Liver (tissue), 9 donors: ENCODE measurements around the gene DAND5. TPM values are rescaled to one million over a fixed set of nuclear protein-coding genes. Genes with fewer than 3 reads are reported as not detected.

Experiments used
- DNase-seq: peaks from one replicate; pipeline ENCODE4 v3.0.0-alpha.2; 2017; ENCODE audit warnings: low spot score
- H3K27ac ChIP-seq, 2 donors: one replicate each; pipeline ENCODE4 v1.7.0; 2013; ENCODE audit warnings: inconsistent platforms in 2 of 2, low read length in 2 of 2, control low read depth in 1 of 2, low read depth in 1 of 2, mild to moderate bottlenecking in 1 of 2
- H3K27me3 ChIP-seq, 4 donors: one replicate each; pipeline versions ENCODE4 v1.6.1 to v1.7.0; 2013; ENCODE audit warnings: low read length in 3 of 4, inconsistent platforms in 1 of 4, mild to moderate bottlenecking in 1 of 4, moderate library complexity in 1 of 4; ENCODE audit not compliant: control insufficient read depth in 4 of 4, insufficient read depth in 4 of 4
- H3K36me3 ChIP-seq, 4 donors: one replicate each; pipeline versions ENCODE4 v1.6.1 to v1.7.0; 2013; ENCODE audit warnings: low read length in 3 of 4, mild to moderate bottlenecking in 3 of 4, low read depth in 1 of 4, moderate library complexity in 1 of 4; ENCODE audit not compliant: control insufficient read depth in 4 of 4, insufficient read depth in 3 of 4
- H3K4me1 ChIP-seq, 4 donors: one replicate each; pipeline versions ENCODE4 v1.6.1 to v1.7.0; 2013; ENCODE audit warnings: low read length in 3 of 4, mild to moderate bottlenecking in 3 of 4, moderate library complexity in 1 of 4; ENCODE audit not compliant: control insufficient read depth in 4 of 4, insufficient read depth in 4 of 4
- H3K4me3 ChIP-seq, 3 donors: one replicate each; pipeline versions ENCODE4 v1.6.1 to v1.7.0; 2013; ENCODE audit warnings: low read length in 3 of 3, control low read depth in 1 of 3, low read depth in 1 of 3, mild to moderate bottlenecking in 1 of 3
- H3K9ac ChIP-seq, 2 donors: one replicate each; pipeline ENCODE4 v1.7.0; 2013; ENCODE audit warnings: low read length in 2 of 2, mild to moderate bottlenecking in 2 of 2, moderate library complexity in 2 of 2, control low read depth in 1 of 2, low read depth in 1 of 2
- H3K9me3 ChIP-seq, 4 donors: one replicate each; pipeline versions ENCODE4 v1.6.1 to v1.7.0; 2013; ENCODE audit warnings: low read length in 3 of 4; ENCODE audit not compliant: control insufficient read depth in 4 of 4
- EGR1 ChIP-seq, 2 donors: IDR thresholded peaks; 2 replicates each; pipeline ENCODE4 v1.6.1; 2016 to 2018; ENCODE audit warnings: antibody characterized with exemption in 2 of 2, low read depth in 2 of 2
- FOXA1 ChIP-seq: IDR thresholded peaks from 2 replicates; pipeline ENCODE4 v1.6.1; 2016; ENCODE audit warnings: antibody characterized with exemption
- FOXA2 ChIP-seq: IDR thresholded peaks from 2 replicates; pipeline ENCODE4 v1.6.1; 2016; ENCODE audit warnings: antibody characterized with exemption
- GABPA ChIP-seq, 2 donors: IDR thresholded peaks in 1 of 2; conservative IDR thresholded peaks in 1 of 2; 2 replicates each; pipeline ENCODE4 v1.6.1; 2016; ENCODE audit warnings: antibody characterized with exemption in 2 of 2, mild to moderate bottlenecking in 1 of 2, moderate library complexity in 1 of 2
- HNF4A ChIP-seq, 2 donors: conservative IDR thresholded peaks; 2 replicates each; pipeline ENCODE4 v1.6.1; 2016; ENCODE audit warnings: antibody characterized with exemption in 2 of 2, mild to moderate bottlenecking in 2 of 2
- HNF4G ChIP-seq: IDR thresholded peaks from 2 replicates; pipeline ENCODE4 v1.6.1; 2016; ENCODE audit warnings: antibody characterized with exemption
- JUND ChIP-seq, 2 donors: IDR thresholded peaks; 2 replicates each; pipeline ENCODE4 v1.6.1; 2016; ENCODE audit warnings: antibody characterized with exemption in 2 of 2
- MAX ChIP-seq: IDR thresholded peaks from 2 replicates; pipeline ENCODE4 v1.6.1; 2016; ENCODE audit warnings: antibody characterized with exemption
- RXRA ChIP-seq, 2 donors: IDR thresholded peaks; 2 replicates each; pipeline ENCODE4 v1.6.1; 2017 to 2018; ENCODE audit warnings: antibody characterized with exemption in 2 of 2, mild to moderate bottlenecking in 1 of 2
- SP1 ChIP-seq: IDR thresholded peaks from 2 replicates; pipeline ENCODE4 v1.6.1; 2018; ENCODE audit warnings: antibody characterized with exemption, mild to moderate bottlenecking
- TAF1 ChIP-seq: conservative IDR thresholded peaks from 2 replicates; pipeline ENCODE4 v1.6.1; 2016; ENCODE audit warnings: antibody characterized with exemption, mild to moderate bottlenecking
- YY1 ChIP-seq: IDR thresholded peaks from 2 replicates; pipeline ENCODE4 v1.6.1; 2016; ENCODE audit warnings: antibody characterized with exemption, mild to moderate bottlenecking
- WGBS: extraction: QIAGEN DNeasy Blood & Tissue Kit; methylation state at CpG from one replicate; pipeline ENCODE4 v1.1.7; 2013; 5-methylcytosine and 5-hydroxymethylcytosine counted together
- polyA plus RNA-seq, 2 donors: library from polyadenylated mRNA; stranded (reverse) in 1 of 2; unstranded in 1 of 2; fragments of 200-250 nt in 1 of 2; fragments of >200 nt in 1 of 2; fragmentation: Nextera tagmentation in 1 of 2; extraction: Ambion mirVana in 1 of 2; gene quantifications; one replicate each; pipeline versions ENCODE4 v1.2.1 to v1.2.3, GENCODE V29; 2013 to 2015
- total RNA-seq, 2 donors: library from RNA; depleted of rRNA; stranded (reverse); fragments of >200 nt; gene quantifications; one replicate each; pipeline ENCODE4 v1.2.3, GENCODE V29; 2014
- TF ChIP-seq, protein P1 (sequence below): IDR thresholded peaks from 2 replicates; pipeline ENCODE4 v1.6.1; 2016; ENCODE audit warnings: antibody characterized with exemption
- TF ChIP-seq, protein P2 (sequence below): IDR thresholded peaks from 2 replicates; pipeline ENCODE4 v1.6.1; 2016; ENCODE audit warnings: antibody characterized with exemption, mild to moderate bottlenecking
- TF ChIP-seq, protein P3 (sequence below): fragments of 150-350 bp; IDR thresholded peaks from 2 replicates; pipeline ENCODE4 v1.5.1; 2017; ENCODE audit warnings: improper control_type of control experiment, low read depth, low read length; ENCODE audit not compliant: missing input control
- donor health status: healthy.
- donor health status: healthy.
- donor health status: healthy.
- donor health status: healthy.
- donor health status: healthy.

The DAND5 gene
- total and polyA plus RNA-seq, 4 donors: 0.23 TPM; not detected in 3

GRCh38 chr19:12936582-12936981, 32.8 kb upstream of the DAND5 start (continued):
- TF ChIP-seq, protein P1, sequence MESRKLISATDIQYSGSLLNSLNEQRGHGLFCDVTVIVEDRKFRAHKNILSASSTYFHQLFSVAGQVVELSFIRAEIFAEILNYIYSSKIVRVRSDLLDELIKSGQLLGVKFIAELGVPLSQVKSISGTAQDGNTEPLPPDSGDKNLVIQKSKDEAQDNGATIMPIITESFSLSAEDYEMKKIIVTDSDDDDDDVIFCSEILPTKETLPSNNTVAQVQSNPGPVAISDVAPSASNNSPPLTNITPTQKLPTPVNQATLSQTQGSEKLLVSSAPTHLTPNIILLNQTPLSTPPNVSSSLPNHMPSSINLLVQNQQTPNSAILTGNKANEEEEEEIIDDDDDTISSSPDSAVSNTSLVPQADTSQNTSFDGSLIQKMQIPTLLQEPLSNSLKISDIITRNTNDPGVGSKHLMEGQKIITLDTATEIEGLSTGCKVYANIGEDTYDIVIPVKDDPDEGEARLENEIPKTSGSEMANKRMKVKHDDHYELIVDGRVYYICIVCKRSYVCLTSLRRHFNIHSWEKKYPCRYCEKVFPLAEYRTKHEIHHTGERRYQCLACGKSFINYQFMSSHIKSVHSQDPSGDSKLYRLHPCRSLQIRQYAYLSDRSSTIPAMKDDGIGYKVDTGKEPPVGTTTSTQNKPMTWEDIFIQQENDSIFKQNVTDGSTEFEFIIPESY: no peak
- TF ChIP-seq HNF4G (no peak), JUND (IDR thresholded peaks at IDR 0.05) (no peak)

DNA sequence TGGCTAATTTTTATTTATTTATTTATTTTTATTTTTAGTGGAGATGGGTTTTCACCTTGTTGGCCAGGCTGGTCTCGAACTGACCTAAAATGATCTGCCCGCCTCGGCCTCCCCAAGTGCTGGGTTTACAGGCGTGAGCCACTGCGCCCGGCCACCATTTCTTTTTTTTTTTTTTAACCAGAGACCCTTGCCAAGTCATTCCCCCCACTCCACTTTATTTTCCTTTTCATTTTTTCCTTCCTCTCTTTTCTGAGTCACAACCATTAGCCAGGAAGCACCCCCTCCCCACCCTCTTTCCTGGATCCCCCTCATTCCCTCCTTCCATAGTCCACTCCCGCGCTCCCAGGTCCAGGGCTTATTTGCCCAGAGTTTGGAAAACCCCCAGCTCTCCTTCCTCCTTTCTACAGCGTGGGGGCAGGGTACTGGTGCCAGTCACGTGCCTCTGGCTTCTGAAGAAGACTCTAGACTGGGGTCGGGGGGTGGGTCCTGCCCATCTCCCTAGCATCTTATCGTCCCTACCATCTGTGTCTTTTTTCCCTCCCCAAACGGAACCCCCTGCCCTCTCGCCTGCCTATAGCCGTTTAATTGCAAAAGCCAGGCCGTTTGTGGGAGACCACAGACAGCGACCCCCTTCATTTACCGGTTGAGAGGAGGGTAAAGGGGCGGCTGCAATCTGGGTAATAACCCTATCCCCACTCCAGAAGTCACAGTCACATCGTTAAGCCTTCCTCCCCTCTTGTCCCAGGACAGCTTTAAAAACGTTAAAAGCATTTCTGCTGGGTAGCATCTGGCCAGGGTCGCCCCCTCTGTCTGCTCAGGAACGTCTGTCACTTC, 32.1 kb upstream of the DAND5 start:
- H3K4me3 ChIP-seq: peak overlapping the region; percentile 47 to 68 (median 48)
- H3K4me1 ChIP-seq: peaks cover 13 to 44% (median 38%) of the 10 kb centered on the region in 4 donors
- H3K27ac ChIP-seq: peak overlapping the region in 1 of 2 donors; percentile 48
- no peaks in the 10 kb centered on the region for H3K9me3 ChIP-seq
- no peak for DNase-seq
- 22% methylated on average over 23 of the region's 23 CpGs for WGBS
- TF ChIP-seq HNF4A (conservative IDR thresholded peaks at IDR 0.05) (peak in 1 of 2 donors; percentile 41), FOXA1 (no peak)
- no peak overlapping the region for H3K9ac ChIP-seq
- peaks cover 13 to 24% (median 20%) of the 10 kb centered on the region in 4 donors for H3K36me3 ChIP-seq
- H3K27me3 ChIP-seq: no peaks in the 10 kb centered on the region

GRCh38 chr19:12937927-12938778, 31.2 kb upstream of the DAND5 start, which contains the start of gene CALR:
CALR (plus strand) TSS chr19:12938609; CDS start chr19:12938680, 71 bp downstream.
- H3K9me3 ChIP-seq: no peaks in the 10 kb centered on the region
- H3K9ac ChIP-seq: peak within 1 kb of the TSS; percentile 76 to 91
- under 1% methylated on average over 63 of the region's 63 CpGs for WGBS
- peak; percentile 99 for DNase-seq
- peaks cover 13 to 26% (median 21%) of the 10 kb centered on the region in 4 donors for H3K36me3 ChIP-seq
- TF ChIP-seq SP1: peak; percentile 97
- TF ChIP-seq TAF1: peak; percentile 94
- TF ChIP-seq GABPA (IDR thresholded peaks at IDR 0.05 in 1 of 2, conservative IDR thresholded peaks at IDR 0.05 in 1 of 2): peak in 1 of 2 donors; percentile 72
- TF ChIP-seq HNF4G: no peak
- TF ChIP-seq EGR1 (IDR thresholded peaks at IDR 0.05; ENCODE audit: low read depth in 2 of 2): peak; percentile 70 to 73
- no peak for TF ChIP-seq FOXA2
- TF ChIP-seq RXRA (IDR thresholded peaks at IDR 0.05): peak; percentile 52 to 62
- peak; percentile 90 for TF ChIP-seq YY1
- TF ChIP-seq MAX: peak; percentile 79
- TF ChIP-seq, protein P2, sequence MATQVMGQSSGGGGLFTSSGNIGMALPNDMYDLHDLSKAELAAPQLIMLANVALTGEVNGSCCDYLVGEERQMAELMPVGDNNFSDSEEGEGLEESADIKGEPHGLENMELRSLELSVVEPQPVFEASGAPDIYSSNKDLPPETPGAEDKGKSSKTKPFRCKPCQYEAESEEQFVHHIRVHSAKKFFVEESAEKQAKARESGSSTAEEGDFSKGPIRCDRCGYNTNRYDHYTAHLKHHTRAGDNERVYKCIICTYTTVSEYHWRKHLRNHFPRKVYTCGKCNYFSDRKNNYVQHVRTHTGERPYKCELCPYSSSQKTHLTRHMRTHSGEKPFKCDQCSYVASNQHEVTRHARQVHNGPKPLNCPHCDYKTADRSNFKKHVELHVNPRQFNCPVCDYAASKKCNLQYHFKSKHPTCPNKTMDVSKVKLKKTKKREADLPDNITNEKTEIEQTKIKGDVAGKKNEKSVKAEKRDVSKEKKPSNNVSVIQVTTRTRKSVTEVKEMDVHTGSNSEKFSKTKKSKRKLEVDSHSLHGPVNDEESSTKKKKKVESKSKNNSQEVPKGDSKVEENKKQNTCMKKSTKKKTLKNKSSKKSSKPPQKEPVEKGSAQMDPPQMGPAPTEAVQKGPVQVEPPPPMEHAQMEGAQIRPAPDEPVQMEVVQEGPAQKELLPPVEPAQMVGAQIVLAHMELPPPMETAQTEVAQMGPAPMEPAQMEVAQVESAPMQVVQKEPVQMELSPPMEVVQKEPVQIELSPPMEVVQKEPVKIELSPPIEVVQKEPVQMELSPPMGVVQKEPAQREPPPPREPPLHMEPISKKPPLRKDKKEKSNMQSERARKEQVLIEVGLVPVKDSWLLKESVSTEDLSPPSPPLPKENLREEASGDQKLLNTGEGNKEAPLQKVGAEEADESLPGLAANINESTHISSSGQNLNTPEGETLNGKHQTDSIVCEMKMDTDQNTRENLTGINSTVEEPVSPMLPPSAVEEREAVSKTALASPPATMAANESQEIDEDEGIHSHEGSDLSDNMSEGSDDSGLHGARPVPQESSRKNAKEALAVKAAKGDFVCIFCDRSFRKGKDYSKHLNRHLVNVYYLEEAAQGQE: peak; percentile 93
- TF ChIP-seq JUND (IDR thresholded peaks at IDR 0.05): peak in 1 of 2 donors; percentile 60
- TF ChIP-seq, protein P3, sequence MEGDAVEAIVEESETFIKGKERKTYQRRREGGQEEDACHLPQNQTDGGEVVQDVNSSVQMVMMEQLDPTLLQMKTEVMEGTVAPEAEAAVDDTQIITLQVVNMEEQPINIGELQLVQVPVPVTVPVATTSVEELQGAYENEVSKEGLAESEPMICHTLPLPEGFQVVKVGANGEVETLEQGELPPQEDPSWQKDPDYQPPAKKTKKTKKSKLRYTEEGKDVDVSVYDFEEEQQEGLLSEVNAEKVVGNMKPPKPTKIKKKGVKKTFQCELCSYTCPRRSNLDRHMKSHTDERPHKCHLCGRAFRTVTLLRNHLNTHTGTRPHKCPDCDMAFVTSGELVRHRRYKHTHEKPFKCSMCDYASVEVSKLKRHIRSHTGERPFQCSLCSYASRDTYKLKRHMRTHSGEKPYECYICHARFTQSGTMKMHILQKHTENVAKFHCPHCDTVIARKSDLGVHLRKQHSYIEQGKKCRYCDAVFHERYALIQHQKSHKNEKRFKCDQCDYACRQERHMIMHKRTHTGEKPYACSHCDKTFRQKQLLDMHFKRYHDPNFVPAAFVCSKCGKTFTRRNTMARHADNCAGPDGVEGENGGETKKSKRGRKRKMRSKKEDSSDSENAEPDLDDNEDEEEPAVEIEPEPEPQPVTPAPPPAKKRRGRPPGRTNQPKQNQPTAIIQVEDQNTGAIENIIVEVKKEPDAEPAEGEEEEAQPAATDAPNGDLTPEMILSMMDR: no peak
- TF ChIP-seq HNF4A (conservative IDR thresholded peaks at IDR 0.05): peak; percentile 30 to 55
- H3K4me3 ChIP-seq: peak within 1 kb of the TSS; percentile 82 to 97 (median 85)
- H3K27me3 ChIP-seq: no peaks in the 10 kb centered on the region
- peak within 1 kb of the TSS; percentile 81 to 84 for H3K27ac ChIP-seq
- peaks cover 10 to 42% (median 31%) of the 10 kb centered on the region in 4 donors for H3K4me1 ChIP-seq
